SU-DHL-6 (cell line): ENCODE data around the gene CAPN8.

Experiments
- EZH2phosphoT487 ChIP-seq: fragments of 200-600 bp; sonication (generic), shearing (Covaris generic); conservative IDR thresholded peaks from 2 replicates; pipeline ENCODE4 v1.6.1; 2018; ENCODE audit warnings: mild to moderate bottlenecking, antibody characterized with exemption, low read length, moderate library complexity, mixed read lengths
- TF ChIP-seq, protein P1 (sequence below): fragments of 200-600 bp; sonication (generic); IDR thresholded peaks from one replicate; pipeline ENCODE4 v1.5.1; 2017; ENCODE audit warnings: antibody characterized with exemption, mild to moderate bottlenecking, low read length, moderate library complexity; ENCODE audit not compliant: insufficient read depth, poor library complexity, severe bottlenecking

DNA sequence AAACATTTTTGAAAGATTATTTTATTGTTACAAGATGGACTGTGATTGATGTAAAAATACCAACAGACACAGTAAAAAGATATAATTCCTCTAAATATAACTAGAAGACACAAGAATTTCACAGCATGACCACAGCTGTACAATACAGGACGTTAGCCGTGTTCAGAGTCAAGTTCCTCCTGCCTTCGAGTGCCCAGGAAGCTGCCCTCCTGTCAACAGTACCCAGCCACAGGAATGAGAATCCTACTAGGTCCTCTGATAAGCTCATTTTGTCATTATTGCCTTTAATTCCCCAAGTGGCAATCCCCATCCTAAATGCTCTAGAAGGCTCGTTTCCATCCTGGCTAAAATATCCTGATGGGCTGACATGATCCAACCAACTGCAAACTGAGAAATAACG, 30.4 kb upstream of the CAPN8 start:
- TF ChIP-seq, protein P1, sequence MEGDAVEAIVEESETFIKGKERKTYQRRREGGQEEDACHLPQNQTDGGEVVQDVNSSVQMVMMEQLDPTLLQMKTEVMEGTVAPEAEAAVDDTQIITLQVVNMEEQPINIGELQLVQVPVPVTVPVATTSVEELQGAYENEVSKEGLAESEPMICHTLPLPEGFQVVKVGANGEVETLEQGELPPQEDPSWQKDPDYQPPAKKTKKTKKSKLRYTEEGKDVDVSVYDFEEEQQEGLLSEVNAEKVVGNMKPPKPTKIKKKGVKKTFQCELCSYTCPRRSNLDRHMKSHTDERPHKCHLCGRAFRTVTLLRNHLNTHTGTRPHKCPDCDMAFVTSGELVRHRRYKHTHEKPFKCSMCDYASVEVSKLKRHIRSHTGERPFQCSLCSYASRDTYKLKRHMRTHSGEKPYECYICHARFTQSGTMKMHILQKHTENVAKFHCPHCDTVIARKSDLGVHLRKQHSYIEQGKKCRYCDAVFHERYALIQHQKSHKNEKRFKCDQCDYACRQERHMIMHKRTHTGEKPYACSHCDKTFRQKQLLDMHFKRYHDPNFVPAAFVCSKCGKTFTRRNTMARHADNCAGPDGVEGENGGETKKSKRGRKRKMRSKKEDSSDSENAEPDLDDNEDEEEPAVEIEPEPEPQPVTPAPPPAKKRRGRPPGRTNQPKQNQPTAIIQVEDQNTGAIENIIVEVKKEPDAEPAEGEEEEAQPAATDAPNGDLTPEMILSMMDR = no peak
- TF ChIP-seq EZH2phosphoT487 = no peak
